HFF-Myc (cell line): Measurements from ENCODE around the gene GCH1.

ENCODE experiments used
- DNase-seq: peaks from one replicate; pipeline ENCODE4 v3.0.0-alpha.2; 2011; ENCODE audit warnings: low read depth; ENCODE audit errors: extremely low read depth
- H3K4me3 ChIP-seq: replicated peaks from 2 replicates; pipeline ENCODE4 v1.5.1; 2011; ENCODE audit warnings: low read depth, mild to moderate bottlenecking, control low read depth, low read length
- CTCF ChIP-seq: IDR thresholded peaks from 2 replicates; pipeline ENCODE4 v1.5.1; 2012; ENCODE audit warnings: mild to moderate bottlenecking, low read depth, low read length, control low read depth; ENCODE audit errors: missing control alignments

Gene GCH1

GRCh38 chr14:54796961-54797360 is 105.7 kb downstream of the GCH1 start:
- TF ChIP-seq CTCF = no peak
- H3K4me3 ChIP-seq = no peak overlapping the region
- no peak for DNase-seq

GRCh38 chr14:54794796-54795195 is 107.8 kb downstream of the GCH1 start:
- no peak for TF ChIP-seq CTCF
- no peak overlapping the region for H3K4me3 ChIP-seq
- DNase-seq = no peak

GRCh38 chr14:54794159-54794558 is 108.5 kb downstream of the GCH1 start:
- no peak for TF ChIP-seq CTCF
- no peak for DNase-seq
- no peak overlapping the region for H3K4me3 ChIP-seq

GRCh38 chr14:54792288-54792687 is 110.3 kb downstream of the GCH1 start:
- TF ChIP-seq CTCF = no peak
- no peak overlapping the region for H3K4me3 ChIP-seq

More at GRCh38 chr14:54792288-54792687, 110.3 kb downstream of the GCH1 start:
- DNase-seq = no peak
